Activated CD4-positive, alpha-beta T cell treated with anti-CD3 and anti-CD28 coated beads for 36 hours (primary cell): Measurements from ENCODE around the gene ATP8B4. TPM values are rescaled to one million over a fixed set of nuclear protein-coding genes. Genes with fewer than 3 reads are reported as not detected.
"Not testable (repeated sequence)": the region's sequence is repeated elsewhere in the genome, so short reads cannot be mapped to it uniquely, and the experiment has no call there.

Source experiments
- ATAC-seq: fragments of 200-7000 bp; cut with Tn5 transposase; one replicate; pipeline ENCODE4 v1.10.0; 2021; ENCODE audit warnings: mild to moderate bottlenecking, moderate library complexity
- CTCF ChIA-PET: fragments of 350-600 bp; sonication (Branson Sonifier 250); formaldehyde crosslinking; loops from one replicate; lab custom pipeline; 2021; ENCODE audit warnings: antibody characterized with exemption; lab: Charles Lee
- POLR2A ChIA-PET: fragments of 350-600 bp; sonication (Branson Sonifier 250); formaldehyde crosslinking; loops from one replicate; lab custom pipeline; 2021; ENCODE audit warnings: antibody characterized with exemption, inconsistent platforms; lab: Charles Lee
- DNase-seq: peaks from one replicate; pipeline ENCODE4 v3.0.0-alpha.2; 2020
- H3K27ac Mint-ChIP-seq: one replicate; pipeline ENCODE4 v1.8.0; 2021; ENCODE audit warnings: mixed read lengths
- H3K27me3 Mint-ChIP-seq: one replicate; pipeline ENCODE4 v1.8.0; 2021; ENCODE audit warnings: mixed read lengths
- H3K36me3 Mint-ChIP-seq: one replicate; pipeline ENCODE4 v1.8.0; 2021; ENCODE audit warnings: low read depth, mixed read lengths
- H3K4me1 Mint-ChIP-seq: one replicate; pipeline ENCODE4 v1.8.0; 2021; ENCODE audit warnings: mixed read lengths
- H3K4me3 Mint-ChIP-seq: one replicate; pipeline ENCODE4 v1.8.0; 2021; ENCODE audit warnings: mild to moderate bottlenecking, moderate library complexity, mixed read lengths
- H3K9me3 Mint-ChIP-seq: one replicate; pipeline ENCODE4 v1.8.0; 2021; ENCODE audit warnings: low read depth, mixed read lengths
- intact Hi-C, 2 experiments: fragments of 100-400 bp; cut with DNase I in 1 of 2; cut with micrococcal nuclease in 1 of 2; formaldehyde crosslinking; loops; one replicate each; pipeline versions ENCODE4 v1.14.2 to v1.15.1; 2022 to 2024; cut with DNase I, micrococcal nuclease
- total RNA-seq, 2 experiments: library from RNA; stranded (reverse); gene quantifications; one replicate each; pipeline ENCODE4 v1.2.3, GENCODE V29; 2021

Gene ATP8B4
- total RNA-seq, 2 experiments from 2014 or later, result 5.0 to 5.1 TPM

GRCh38 chr15:50109076-50109987, 9.7 kb downstream of the ATP8B4 start:
- no peaks in the 10 kb centered on the region for H3K9me3 Mint-ChIP-seq
- H3K27ac Mint-ChIP-seq, result peak overlapping the region; percentile 45
- H3K4me1 Mint-ChIP-seq, result peaks cover 38% of the 10 kb centered on the region
- intact Hi-C loops, result no loop called here
- peaks cover 3% of the 10 kb centered on the region for H3K27me3 Mint-ChIP-seq
- ChIA-PET CTCF (interaction anchor here (0.7 to 1.9 kb wide), 3 partner anchors 11 to 119 kb away, joined by 3 to 5 read pairs (median 3); no protein-coding TSS in a partner anchor), POLR2A (no interaction called here)
- ATAC-seq (no peak), DNase-seq (no peak)
- H3K36me3 Mint-ChIP-seq, result no peaks in the 10 kb centered on the region
- H3K4me3 Mint-ChIP-seq, result no peak overlapping the region

GRCh38 chr15:50108461-50108860, 10.6 kb downstream of the ATP8B4 start:
- Mint-ChIP-seq H3K4me1 (peaks cover 38% of the 10 kb centered on the region), H3K27ac (peak overlapping the region; percentile 77), H3K4me3 (no peak overlapping the region), H3K9me3 (no peaks in the 10 kb centered on the region), H3K36me3 (no peaks in the 10 kb centered on the region), H3K27me3 (peaks cover 2% of the 10 kb centered on the region)
- CTCF ChIA-PET, result interaction anchor here (0.6 to 0.8 kb wide), 2 partner anchors 38 to 105 kb away, joined by 3 read pairs; no protein-coding TSS in a partner anchor
- intact Hi-C loops, result no loop called here
- ATAC-seq (no peak), DNase-seq (no peak)
- POLR2A ChIA-PET, result no interaction called here

- intact Hi-C loops, result loop anchor here (1.0 to 2.0 kb wide), 3 partner anchors 27 to 41 kb away; no protein-coding TSS in a partner anchor
- ChIA-PET CTCF (interaction anchor here (0.6 kb wide), 1 partner anchor 105 kb away, joined by 3 read pairs; no protein-coding TSS in a partner anchor), POLR2A (no interaction called here)
- peak overlapping the region; percentile 77 for H3K27ac Mint-ChIP-seq
- no peaks in the 10 kb centered on the region for H3K9me3 Mint-ChIP-seq
- peaks cover 2% of the 10 kb centered on the region for H3K27me3 Mint-ChIP-seq
- H3K4me1 Mint-ChIP-seq, result peaks cover 38% of the 10 kb centered on the region
- no peak overlapping the region for H3K4me3 Mint-ChIP-seq
- peak; percentile 85 for ATAC-seq
- DNase-seq, result peak; percentile 53
- H3K36me3 Mint-ChIP-seq, result no peaks in the 10 kb centered on the region
Observed at GRCh38 chr15:50107591-50108408, 11.2 kb downstream of the ATP8B4 start.

GRCh38 chr15:50107157-50107556, 11.9 kb downstream of the ATP8B4 start:
- intact Hi-C loops, result loop anchor here (1.0 to 2.0 kb wide), 3 partner anchors 27 to 40 kb away; no protein-coding TSS in a partner anchor
- Mint-ChIP-seq H3K36me3 (no peaks in the 10 kb centered on the region), H3K4me3 (no peak overlapping the region), H3K9me3 (no peaks in the 10 kb centered on the region), H3K4me1 (peaks cover 38% of the 10 kb centered on the region), H3K27ac (peak overlapping the region; percentile 65), H3K27me3 (no peaks in the 10 kb centered on the region)
- DNase-seq (no peak), ATAC-seq (peak; percentile 60)
- CTCF ChIA-PET, result no interaction called here
- POLR2A ChIA-PET, result no interaction called here

- H3K27me3 Mint-ChIP-seq, result no peaks in the 10 kb centered on the region
- ATAC-seq (peak; percentile 24), DNase-seq (no peak)
- no peak overlapping the region for H3K4me3 Mint-ChIP-seq
- no peak overlapping the region for H3K27ac Mint-ChIP-seq
- intact Hi-C loops, result loop anchor here in 1 of 2 experiments (2.0 kb wide), 1 partner anchor 40 kb away; no protein-coding TSS in a partner anchor
- no peaks in the 10 kb centered on the region for H3K36me3 Mint-ChIP-seq
- POLR2A ChIA-PET, result interaction anchor here (0.6 to 0.7 kb wide), 2 partner anchors 143 to 636 kb away, joined by 3 to 4 read pairs; no protein-coding TSS in a partner anchor
- H3K4me1 Mint-ChIP-seq, result peaks cover 41% of the 10 kb centered on the region
- peaks cover 3% of the 10 kb centered on the region for H3K9me3 Mint-ChIP-seq
- CTCF ChIA-PET, result no interaction called here
Observed at GRCh38 chr15:50106457-50106856, 12.6 kb downstream of the ATP8B4 start.

GRCh38 chr15:50100486-50100885, 18.5 kb downstream of the ATP8B4 start:
- ATAC-seq (no peak), DNase-seq (no peak)
- ChIA-PET POLR2A (no interaction called here), CTCF (no interaction called here)
- Mint-ChIP-seq H3K4me1 (peaks cover 4% of the 10 kb centered on the region), H3K9me3 (peaks cover 3% of the 10 kb centered on the region), H3K27me3 (peaks cover 3% of the 10 kb centered on the region), H3K4me3 (no peak overlapping the region), H3K27ac (no peak overlapping the region), H3K36me3 (no peaks in the 10 kb centered on the region)
- intact Hi-C loops, result no loop called here

GRCh38 chr15:50098545-50098944, 20.5 kb downstream of the ATP8B4 start:
- no peaks in the 10 kb centered on the region for H3K36me3 Mint-ChIP-seq
- H3K27me3 Mint-ChIP-seq, result peaks cover 4% of the 10 kb centered on the region
- no peak overlapping the region for H3K4me3 Mint-ChIP-seq
- CTCF ChIA-PET, result interaction anchor here (0.6 to 0.7 kb wide), 2 partner anchors 47 to 1872 kb away, joined by 3 read pairs; no protein-coding TSS in a partner anchor
- intact Hi-C loops, result no loop called here
- peaks cover 4% of the 10 kb centered on the region for H3K4me1 Mint-ChIP-seq
- H3K9me3 Mint-ChIP-seq, result peaks cover 3% of the 10 kb centered on the region
- DNase-seq (no peak), ATAC-seq (no peak)
- POLR2A ChIA-PET, result no interaction called here
- no peak overlapping the region for H3K27ac Mint-ChIP-seq

- H3K36me3 Mint-ChIP-seq, result no peaks in the 10 kb centered on the region
- no peak for DNase-seq
- no peaks in the 10 kb centered on the region for H3K9me3 Mint-ChIP-seq
- ChIA-PET POLR2A (no interaction called here), CTCF (no interaction called here)
- no peak overlapping the region for H3K27ac Mint-ChIP-seq
- no peak overlapping the region for H3K4me3 Mint-ChIP-seq
- intact Hi-C loops, result no loop called here
- ATAC-seq, result no peak
- H3K4me1 Mint-ChIP-seq, result no peaks in the 10 kb centered on the region
- H3K27me3 Mint-ChIP-seq, result peaks cover 6% of the 10 kb centered on the region
Observed at GRCh38 chr15:50095938-50096821, 22.9 kb downstream of the ATP8B4 start.

- H3K27ac Mint-ChIP-seq, H3K4me1 Mint-ChIP-seq, CTCF ChIA-PET, H3K36me3 Mint-ChIP-seq, intact Hi-C loops, ATAC-seq, H3K9me3 Mint-ChIP-seq, H3K27me3 Mint-ChIP-seq, H3K4me3 Mint-ChIP-seq, DNase-seq: not testable (repeated sequence)
- POLR2A ChIA-PET, result interaction anchor here (0.6 kb wide), 1 partner anchor 46 kb away, joined by 3 read pairs; no protein-coding TSS in a partner anchor
Observed at GRCh38 chr15:50089386-50089785, 29.6 kb downstream of the ATP8B4 start.

GRCh38 chr15:50084932-50085331, 34.1 kb downstream of the ATP8B4 start:
- Mint-ChIP-seq H3K4me3 (no peak overlapping the region), H3K4me1 (no peaks in the 10 kb centered on the region), H3K36me3 (no peaks in the 10 kb centered on the region), H3K9me3 (peaks cover 2% of the 10 kb centered on the region), H3K27me3 (peaks cover 5% of the 10 kb centered on the region), H3K27ac (no peak overlapping the region)
- CTCF ChIA-PET, result interaction anchor here (0.6 kb wide), 1 partner anchor 18 kb away, joined by 4 read pairs; no protein-coding TSS in a partner anchor
- intact Hi-C loops, result no loop called here
- peak; percentile 73 for ATAC-seq
- no peak for DNase-seq
- POLR2A ChIA-PET, result no interaction called here
